GM10266 (cell line): ENCODE data around the gene PSME1.

Source experiments
- DNase-seq: peaks from one replicate; pipeline ENCODE4 v3.0.0; 2012; ENCODE audit errors: extremely low spot score
- TF ChIP-seq, protein P1 (sequence below): IDR thresholded peaks from 2 replicates; pipeline ENCODE4 v1.5.1; 2012; ENCODE audit warnings: mild to moderate bottlenecking, low read depth; ENCODE audit not compliant: control insufficient read depth, insufficient read depth; ENCODE audit errors: missing control alignments

The PSME1 gene

DNA sequence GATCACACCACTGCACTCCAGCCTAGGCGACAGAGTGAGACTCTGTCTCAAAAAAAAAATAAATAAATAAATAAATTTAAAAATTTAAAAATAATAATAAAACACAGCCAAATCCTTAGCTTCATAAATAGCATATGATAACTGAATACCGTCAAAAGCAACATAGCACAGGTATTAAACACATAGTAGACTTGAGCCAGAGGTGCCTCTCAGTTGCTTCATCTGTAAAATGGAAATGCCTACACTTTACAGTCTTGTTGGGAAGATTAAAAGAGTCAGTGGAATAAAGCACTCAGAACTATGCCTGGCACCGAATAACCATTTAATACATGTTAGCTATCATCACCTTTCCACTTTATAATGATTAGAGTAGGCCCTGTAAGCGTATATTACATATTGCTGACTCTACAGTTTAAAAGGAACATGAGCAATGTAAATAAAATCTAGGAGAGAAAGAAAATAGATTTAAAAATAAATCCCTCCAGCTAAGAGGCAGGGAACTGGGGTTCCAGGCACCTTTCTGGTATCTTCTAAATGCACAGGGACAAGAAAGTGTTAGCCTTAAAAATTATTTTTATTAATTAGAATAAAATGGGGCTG is 29.2 kb upstream of the PSME1 start:
- TF ChIP-seq, protein P1, sequence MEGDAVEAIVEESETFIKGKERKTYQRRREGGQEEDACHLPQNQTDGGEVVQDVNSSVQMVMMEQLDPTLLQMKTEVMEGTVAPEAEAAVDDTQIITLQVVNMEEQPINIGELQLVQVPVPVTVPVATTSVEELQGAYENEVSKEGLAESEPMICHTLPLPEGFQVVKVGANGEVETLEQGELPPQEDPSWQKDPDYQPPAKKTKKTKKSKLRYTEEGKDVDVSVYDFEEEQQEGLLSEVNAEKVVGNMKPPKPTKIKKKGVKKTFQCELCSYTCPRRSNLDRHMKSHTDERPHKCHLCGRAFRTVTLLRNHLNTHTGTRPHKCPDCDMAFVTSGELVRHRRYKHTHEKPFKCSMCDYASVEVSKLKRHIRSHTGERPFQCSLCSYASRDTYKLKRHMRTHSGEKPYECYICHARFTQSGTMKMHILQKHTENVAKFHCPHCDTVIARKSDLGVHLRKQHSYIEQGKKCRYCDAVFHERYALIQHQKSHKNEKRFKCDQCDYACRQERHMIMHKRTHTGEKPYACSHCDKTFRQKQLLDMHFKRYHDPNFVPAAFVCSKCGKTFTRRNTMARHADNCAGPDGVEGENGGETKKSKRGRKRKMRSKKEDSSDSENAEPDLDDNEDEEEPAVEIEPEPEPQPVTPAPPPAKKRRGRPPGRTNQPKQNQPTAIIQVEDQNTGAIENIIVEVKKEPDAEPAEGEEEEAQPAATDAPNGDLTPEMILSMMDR: no peak
- DNase-seq: no peak

DNA sequence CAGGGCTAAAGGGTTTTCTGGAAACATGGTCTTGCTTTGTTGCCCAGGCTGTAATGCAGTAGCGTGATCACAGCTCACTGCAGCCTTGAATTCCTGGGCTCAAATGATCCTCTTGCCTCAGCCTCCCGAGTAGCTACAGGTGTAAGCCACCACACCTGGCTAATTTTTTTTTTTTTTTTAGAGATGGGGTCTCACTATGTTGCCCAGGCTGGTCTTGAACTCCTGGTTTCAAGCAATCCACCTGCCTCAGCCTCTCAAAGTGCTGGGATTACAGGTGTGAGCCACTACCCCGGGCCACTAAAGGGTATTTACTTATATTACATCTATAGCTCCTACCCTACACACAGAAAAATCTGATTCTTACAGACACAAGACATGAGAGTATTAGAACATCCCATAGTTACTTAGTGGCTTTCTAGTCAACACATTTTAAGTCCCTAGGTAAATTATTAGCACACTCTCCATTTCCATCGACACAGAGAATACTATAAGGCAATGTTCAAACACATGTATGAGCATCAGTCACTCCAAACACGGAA is 27.6 kb upstream of the PSME1 start:
- no peak for DNase-seq
- TF ChIP-seq, protein P1: no peak

DNA sequence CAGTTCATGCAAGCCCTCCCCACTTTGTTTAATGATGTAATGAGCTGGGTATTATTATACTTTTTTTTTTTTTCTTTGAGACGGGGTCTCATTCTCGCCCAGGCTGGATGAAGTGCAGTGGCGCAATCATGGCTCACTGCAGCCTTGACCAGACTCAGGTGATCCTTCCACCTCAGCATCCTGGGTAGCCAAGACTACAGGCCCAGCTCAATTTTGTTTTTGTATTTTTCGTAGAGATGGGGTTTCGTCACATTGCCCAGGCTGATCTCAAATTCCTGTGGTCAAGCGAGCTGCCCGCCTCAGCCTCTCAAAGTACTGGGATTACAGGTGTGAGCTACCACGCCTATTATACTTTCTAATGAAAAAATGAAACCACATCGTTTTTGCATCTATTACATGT is 25.9 kb upstream of the PSME1 start:
- DNase-seq: no peak

DNA sequence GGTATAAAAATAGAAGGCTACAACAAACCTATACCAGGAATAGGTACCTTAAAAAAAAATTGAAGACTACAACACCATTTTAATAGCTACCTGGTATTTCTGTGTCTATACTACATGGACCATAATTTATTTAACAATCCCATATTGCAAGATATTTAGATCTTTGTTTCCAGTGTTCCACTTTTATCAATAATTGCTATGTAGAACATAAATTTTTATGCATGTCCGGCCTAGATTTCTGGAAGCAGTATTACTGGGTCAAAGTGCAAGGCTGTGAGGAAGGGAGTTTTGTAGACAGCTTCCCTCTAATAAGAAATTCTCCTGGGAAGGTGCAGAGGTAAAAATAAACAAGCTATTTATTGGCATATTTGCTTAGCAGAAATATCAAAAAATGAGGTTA is 25.5 kb upstream of the PSME1 start:
- TF ChIP-seq, protein P1: no peak
- DNase-seq: no peak

More for the DNA sequence above, 25.9 kb upstream of the PSME1 start:
- TF ChIP-seq, protein P1: no peak

DNA sequence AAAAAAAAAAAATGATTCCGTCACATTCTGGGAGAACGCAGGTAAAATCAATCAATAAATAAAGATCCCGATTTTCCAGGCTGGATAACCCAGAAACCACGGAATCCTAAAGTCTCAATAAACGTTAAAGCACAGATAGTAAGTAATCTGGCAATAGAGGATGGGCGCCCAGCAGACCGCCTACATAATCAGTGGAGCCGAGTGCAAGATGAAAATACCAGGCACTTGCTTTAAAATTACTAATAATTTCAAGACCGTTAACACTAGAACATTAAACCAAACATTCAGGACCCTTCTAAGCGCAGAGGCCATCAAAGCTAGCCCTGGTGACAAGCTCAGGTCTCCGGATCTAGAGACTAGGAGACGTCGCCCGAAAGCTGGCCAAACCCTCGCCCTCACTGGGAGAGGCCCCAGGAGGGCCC is 22.6 kb upstream of the PSME1 start:
- DNase-seq: no peak
- TF ChIP-seq, protein P1: no peak

DNA sequence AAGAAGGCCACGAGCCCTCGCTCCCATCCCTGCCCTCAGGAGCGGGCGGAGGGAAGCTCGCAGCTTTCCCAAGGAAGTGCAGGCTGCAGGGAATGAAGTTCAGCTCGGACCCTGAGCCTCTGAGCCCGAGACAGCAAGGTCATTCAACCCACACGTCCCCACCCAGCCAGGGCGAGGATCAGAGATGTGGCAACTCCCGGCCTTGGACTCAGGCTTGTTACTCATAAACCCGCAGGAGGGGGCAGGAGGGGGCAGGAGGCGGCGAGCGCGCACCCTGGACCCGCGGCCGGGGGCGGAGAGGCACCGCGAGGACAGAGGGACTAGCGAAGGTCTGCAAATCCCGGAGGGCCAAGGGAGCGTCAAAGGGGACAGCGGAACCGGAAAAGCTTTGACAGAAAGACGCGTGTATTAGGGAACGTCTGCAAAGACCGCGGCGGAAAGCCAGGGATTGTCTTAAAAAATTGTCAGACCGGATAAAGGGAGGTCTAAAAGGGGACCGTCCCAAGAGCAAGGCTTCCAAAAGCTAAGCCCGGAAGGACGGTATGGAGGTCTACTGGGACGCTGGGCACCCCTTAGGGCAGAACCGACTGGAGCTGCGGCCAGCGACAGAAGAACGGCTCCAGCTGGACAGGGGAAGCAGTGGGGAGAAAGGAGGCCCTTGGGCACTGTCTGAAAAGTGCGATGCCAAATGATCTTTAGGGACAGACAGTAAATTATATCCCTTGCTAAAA is 22.0 kb upstream of the PSME1 start:
- peak; percentile 76 for DNase-seq
- TF ChIP-seq, protein P1: no peak

DNA sequence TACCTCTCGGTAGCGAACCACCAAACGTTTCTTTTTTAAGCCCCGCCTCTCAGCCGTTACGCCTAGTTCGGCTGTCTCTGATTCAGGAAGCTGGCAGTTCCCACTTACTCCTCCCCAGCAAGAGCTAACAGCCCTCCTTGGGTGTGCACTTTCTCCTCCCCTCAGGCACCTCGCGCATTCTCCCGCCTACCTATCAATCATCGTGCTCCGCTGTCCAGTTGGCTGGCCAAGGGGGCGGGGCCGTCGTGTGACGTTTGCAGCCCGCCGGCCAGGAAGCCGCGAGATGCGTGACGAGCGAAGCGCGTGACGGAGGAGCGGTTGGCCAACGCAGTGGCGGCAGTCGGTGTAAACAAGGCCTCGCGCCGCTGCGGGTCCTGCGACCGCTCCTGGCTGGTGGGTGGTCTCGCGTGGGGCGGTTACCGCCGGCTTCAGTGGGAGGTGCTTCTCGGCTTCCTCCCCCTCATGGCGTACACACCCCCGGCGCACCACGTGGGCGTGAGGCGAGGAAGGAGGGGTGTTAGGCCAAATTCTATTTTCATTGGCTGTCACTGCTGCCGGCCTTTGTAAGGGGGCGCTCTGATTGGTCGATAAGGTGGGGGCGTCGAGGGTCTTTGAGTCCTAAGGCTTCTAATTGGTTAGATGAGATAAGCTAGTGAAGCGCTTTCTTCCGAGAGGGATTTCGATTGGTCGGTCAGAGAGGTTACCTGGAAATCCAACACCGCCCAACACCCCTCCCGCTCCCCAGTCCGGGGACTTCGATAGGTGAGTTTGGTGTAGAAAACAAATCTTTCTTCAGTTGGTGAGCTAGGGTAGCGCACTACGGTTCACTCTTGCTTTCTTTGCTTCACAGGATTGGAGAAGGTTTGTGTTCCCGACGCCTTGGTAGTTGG is 21.2 kb upstream of the PSME1 start, which contains the start of the genes DCAF11 and NRL:
DCAF11 (plus strand) TSS at position 246 of the 890 bp plus-strand sequence. CDS start 818 bp downstream, outside the sequence.
NRL (minus strand) TSS at position 418 of the 890 bp plus-strand sequence. CDS start 32,101 bp downstream, outside the sequence.
- TF ChIP-seq, protein P1: no peak
- peak; percentile 97 for DNase-seq
